DND-41 (cell line): ENCODE measurements around the gene SOD1.

Experiments
- ATAC-seq: fragments of 200-7000 bp; cut with Tn5 transposase; 3 replicates; pipeline ENCODE4 v1.9.1; 2021; ENCODE audit warnings: low read depth; ENCODE audit not compliant: insufficient read depth
- DNase-seq: peaks from one replicate; pipeline ENCODE4 v3.0.0-alpha.2; 2020
- H2AFZ ChIP-seq: 2 replicates; pipeline ENCODE4 v1.6.0; 2012; ENCODE audit warnings: low read depth, low read length
- H3K27ac ChIP-seq: 2 replicates; pipeline ENCODE4 v1.5.1; 2012; ENCODE audit warnings: low read length, inconsistent platforms
- H3K27me3 ChIP-seq: fragments of 200-600 bp; sonication (generic); 2 replicates; pipeline ENCODE4 v1.6.0; 2012; ENCODE audit warnings: low read length, mild to moderate bottlenecking, inconsistent platforms; ENCODE audit not compliant: insufficient read depth, poor library complexity
- H3K36me3 ChIP-seq: 2 replicates; pipeline ENCODE4 v1.5.1; 2012; ENCODE audit warnings: low read length, inconsistent platforms; ENCODE audit not compliant: insufficient read depth
- H3K4me1 ChIP-seq: 2 replicates; pipeline ENCODE4 v1.5.1; 2012; ENCODE audit warnings: mild to moderate bottlenecking, low read length; ENCODE audit not compliant: insufficient read depth
- H3K4me2 ChIP-seq: 2 replicates; pipeline ENCODE4 v1.6.0; 2012; ENCODE audit warnings: mild to moderate bottlenecking, moderate library complexity, low read length, inconsistent platforms; ENCODE audit not compliant: insufficient read depth
- H3K4me3 ChIP-seq, 2 experiments: fragments of 200-600 bp in 1 of 2; shearing (Covaris generic) in 1 of 2; 2 replicates each; pipeline ENCODE4 v1.5.1; 2012 to 2016; ENCODE audit warnings: inconsistent platforms in 2 of 2, low read length in 2 of 2, mild to moderate bottlenecking in 2 of 2, low read depth in 1 of 2, moderate library complexity in 1 of 2
- H3K79me2 ChIP-seq: 2 replicates; pipeline ENCODE4 v1.6.0; 2012; ENCODE audit warnings: low read length, inconsistent platforms; ENCODE audit not compliant: insufficient read depth
- H3K9ac ChIP-seq: 2 replicates; pipeline ENCODE4 v1.6.0; 2012; ENCODE audit warnings: low read depth, mild to moderate bottlenecking, inconsistent platforms, low read length, moderate library complexity
- H3K9me3 ChIP-seq: 2 replicates; pipeline ENCODE4 v1.5.1; 2012; ENCODE audit warnings: low read length, moderate library complexity, mild to moderate bottlenecking, inconsistent platforms; ENCODE audit not compliant: insufficient read depth, severe bottlenecking
- H4K20me1 ChIP-seq: 2 replicates; pipeline ENCODE4 v1.6.0; 2012; ENCODE audit warnings: low read length; ENCODE audit not compliant: insufficient read depth
- EZH2 ChIP-seq: IDR thresholded peaks from 3 replicates; pipeline ENCODE4 v1.6.1; 2012; ENCODE audit warnings: borderline replicate concordance, low read depth, mild to moderate bottlenecking, moderate library complexity, low read length, inconsistent platforms; ENCODE audit not compliant: severe bottlenecking
- TF ChIP-seq, protein P1 (sequence below): IDR thresholded peaks from 2 replicates; pipeline ENCODE4 v1.5.1; 2012; ENCODE audit warnings: borderline replicate concordance, low read length, moderate library complexity, mild to moderate bottlenecking; ENCODE audit not compliant: poor library complexity, severe bottlenecking; ENCODE audit errors: extremely low read depth

Gene SOD1

DNA sequence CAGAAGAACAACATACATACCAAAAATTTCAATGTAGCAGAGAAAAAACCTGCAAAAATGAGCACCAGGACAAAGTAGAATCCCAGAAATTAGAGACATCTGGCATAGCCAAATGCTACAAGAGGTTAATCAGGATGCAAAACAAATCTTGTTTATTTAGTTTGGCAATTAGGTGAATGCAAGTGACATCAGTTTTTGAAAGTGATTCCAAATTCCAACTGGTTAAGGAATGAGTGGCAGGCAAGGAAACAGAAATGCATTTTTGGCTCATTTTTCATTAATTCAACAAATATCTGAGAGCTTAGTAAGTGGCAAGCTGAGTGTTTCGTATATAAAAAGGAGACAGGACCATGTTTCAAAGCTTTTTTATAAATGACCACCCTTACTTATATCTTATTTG is 51.1 kb downstream of the SOD1 start:
- ATAC-seq = no peak
- Histone ChIP-seq H3K4me3 (no peak overlapping the region), H3K9me3 (no peaks in the 10 kb centered on the region), H3K79me2 (peaks cover 100% of the 10 kb centered on the region), H2AFZ (no peak overlapping the region), H3K4me2 (no peak overlapping the region), H3K27me3 (no peaks in the 10 kb centered on the region), H4K20me1 (peaks cover 91% of the 10 kb centered on the region), H3K9ac (no peak overlapping the region), H3K36me3 (peaks cover 13% of the 10 kb centered on the region), H3K27ac (no peak overlapping the region), H3K4me1 (no peaks in the 10 kb centered on the region)
- TF ChIP-seq EZH2 = no peak
- TF ChIP-seq, protein P1, sequence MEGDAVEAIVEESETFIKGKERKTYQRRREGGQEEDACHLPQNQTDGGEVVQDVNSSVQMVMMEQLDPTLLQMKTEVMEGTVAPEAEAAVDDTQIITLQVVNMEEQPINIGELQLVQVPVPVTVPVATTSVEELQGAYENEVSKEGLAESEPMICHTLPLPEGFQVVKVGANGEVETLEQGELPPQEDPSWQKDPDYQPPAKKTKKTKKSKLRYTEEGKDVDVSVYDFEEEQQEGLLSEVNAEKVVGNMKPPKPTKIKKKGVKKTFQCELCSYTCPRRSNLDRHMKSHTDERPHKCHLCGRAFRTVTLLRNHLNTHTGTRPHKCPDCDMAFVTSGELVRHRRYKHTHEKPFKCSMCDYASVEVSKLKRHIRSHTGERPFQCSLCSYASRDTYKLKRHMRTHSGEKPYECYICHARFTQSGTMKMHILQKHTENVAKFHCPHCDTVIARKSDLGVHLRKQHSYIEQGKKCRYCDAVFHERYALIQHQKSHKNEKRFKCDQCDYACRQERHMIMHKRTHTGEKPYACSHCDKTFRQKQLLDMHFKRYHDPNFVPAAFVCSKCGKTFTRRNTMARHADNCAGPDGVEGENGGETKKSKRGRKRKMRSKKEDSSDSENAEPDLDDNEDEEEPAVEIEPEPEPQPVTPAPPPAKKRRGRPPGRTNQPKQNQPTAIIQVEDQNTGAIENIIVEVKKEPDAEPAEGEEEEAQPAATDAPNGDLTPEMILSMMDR = no peak
- DNase-seq = no peak

DNA sequence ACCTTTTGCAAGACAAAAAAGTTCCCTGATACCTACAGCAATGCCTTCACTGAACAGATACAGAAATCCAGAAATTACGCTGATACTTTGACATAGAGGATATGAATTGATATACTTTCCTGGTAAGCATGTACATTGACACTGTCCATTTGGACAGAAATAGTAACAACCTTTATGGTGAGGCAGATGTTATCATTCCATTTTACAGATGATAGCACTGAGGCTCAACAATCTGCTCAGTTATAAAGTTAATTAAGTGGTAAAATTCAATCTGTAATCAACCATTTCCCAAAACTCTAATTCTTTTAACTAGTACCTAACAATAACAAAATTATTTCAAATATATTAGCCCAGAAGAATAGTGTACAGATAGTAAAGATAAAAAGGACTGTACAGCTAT is 51.8 kb downstream of the SOD1 start:
- DNase-seq (no peak), ATAC-seq (no peak)
- Histone ChIP-seq H2AFZ (no peak overlapping the region), H3K27me3 (no peaks in the 10 kb centered on the region), H3K27ac (no peak overlapping the region), H3K4me3 (no peak overlapping the region), H3K4me2 (no peak overlapping the region), H3K36me3 (peaks cover 8% of the 10 kb centered on the region), H3K9ac (no peak overlapping the region), H3K79me2 (peaks cover 100% of the 10 kb centered on the region), H3K9me3 (no peaks in the 10 kb centered on the region), H4K20me1 (peaks cover 93% of the 10 kb centered on the region), H3K4me1 (no peaks in the 10 kb centered on the region)
- TF ChIP-seq, protein P1 = no peak
- TF ChIP-seq EZH2 = no peak

DNA sequence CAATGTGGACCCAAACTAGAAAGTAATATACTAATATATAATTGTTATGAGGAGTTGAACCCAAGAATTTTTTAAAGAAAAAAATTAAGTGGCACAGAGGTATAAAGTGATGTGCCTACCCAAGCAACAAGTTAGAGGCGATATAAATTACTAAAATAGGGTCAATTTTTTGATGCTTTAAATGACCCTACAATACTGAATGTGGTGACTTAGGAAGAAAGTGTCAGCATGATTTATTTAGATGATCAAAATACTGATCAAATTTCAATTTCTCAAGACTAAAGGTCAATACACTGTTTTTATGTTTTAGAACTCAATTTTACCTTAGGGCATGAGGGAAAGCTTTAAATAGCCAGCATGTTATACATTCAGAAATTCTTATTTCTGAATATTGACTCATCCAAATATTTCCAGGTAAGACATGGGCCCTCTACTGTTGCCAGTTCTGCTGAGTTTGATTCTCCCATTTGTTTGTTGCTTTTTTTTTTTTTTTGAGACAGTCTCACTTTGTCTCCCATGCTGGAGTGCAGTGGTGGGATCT is 52.3 kb downstream of the SOD1 start:
- no peaks in the 10 kb centered on the region for H3K9me3 ChIP-seq

More for the DNA sequence above, 52.3 kb downstream of the SOD1 start:
- ATAC-seq (no peak), DNase-seq (no peak)
- H4K20me1 ChIP-seq = peaks cover 93% of the 10 kb centered on the region
- no peaks in the 10 kb centered on the region for H3K27me3 ChIP-seq
- H3K9ac ChIP-seq = no peak overlapping the region
- H3K36me3 ChIP-seq = 0 out of 2 replicates have a peak, but pooled peaks cover 3% of the 10 kb centered on the region
- no peaks in the 10 kb centered on the region for H3K4me1 ChIP-seq
- H3K27ac ChIP-seq = no peak overlapping the region
- peaks cover 100% of the 10 kb centered on the region for H3K79me2 ChIP-seq
- TF ChIP-seq, protein P1 = no peak
- no peak for TF ChIP-seq EZH2
- H3K4me3 ChIP-seq = no peak overlapping the region
- H2AFZ ChIP-seq = no peak overlapping the region
- H3K4me2 ChIP-seq = no peak overlapping the region
